Endothelial cell of umbilical vein (primary cell): ENCODE results near the gene GSTA5. TPM values are rescaled to one million over a fixed set of nuclear protein-coding genes. Genes with fewer than 3 reads are reported as not detected.
"Not testable (repeated sequence)": the region's sequence is repeated elsewhere in the genome, so short reads cannot be mapped to it uniquely, and the experiment has no call there.

ENCODE experiments used
- BruUV-seq: library from RNA; stranded (reverse); fragments of 400-500 nt; replicated peaks from 2 replicates; lab custom pipeline; 2021; lab: Mats Ljungman, UMichigan
- CTCF ChIA-PET: fragments of 300-600, 350-600 bp; sonication (Branson Sonifier 250); formaldehyde crosslinking; loops from one replicate; lab custom pipeline; 2021; ENCODE audit warnings: antibody characterized with exemption, inconsistent platforms; lab: Charles Lee
- POLR2A ChIA-PET: fragments of 300-600, 350-600 bp; sonication (Branson Sonifier 250); formaldehyde crosslinking; loops from one replicate; lab custom pipeline; 2021; ENCODE audit warnings: antibody characterized with exemption, inconsistent platforms; lab: Charles Lee
- DNase-seq: peaks from one replicate; pipeline ENCODE4 v3.0.0-alpha.2; 2011; ENCODE audit warnings: low read depth, low spot score
- FAIRE-seq: peaks from 2 replicates; lab custom pipeline; 2011; peaks lifted over from hg19 to GRCh38; lab: Jason Lieb, UNC
- H2AFZ ChIP-seq: 2 replicates; pipeline ENCODE4 v1.6.0; 2012; ENCODE audit warnings: low read depth, low read length, control low read depth, inconsistent platforms
- H3K27ac ChIP-seq: 2 replicates; pipeline ENCODE4 v1.5.1; 2011; ENCODE audit warnings: low read depth, mild to moderate bottlenecking, control low read depth, low read length, moderate library complexity; ENCODE audit not compliant: insufficient read depth
- H3K27me3 ChIP-seq, 2 experiments: 2 replicates each; pipeline versions ENCODE4 v1.6.0 to v1.6.1; 2011; ENCODE audit warnings: low read length in 2 of 2, mixed read lengths in 1 of 2; ENCODE audit not compliant: control insufficient read depth in 2 of 2, insufficient read depth in 2 of 2
- H3K36me3 ChIP-seq, 2 experiments: 2 replicates in 1 of 2; 3 replicates in 1 of 2; pipeline ENCODE4 v1.5.1; 2011; ENCODE audit warnings: low read length in 2 of 2, mild to moderate bottlenecking in 1 of 2, moderate library complexity in 1 of 2; ENCODE audit not compliant: control insufficient read depth in 2 of 2, insufficient read depth in 2 of 2; ENCODE audit errors: extremely low read depth in 1 of 2
- H3K4me1 ChIP-seq: 3 replicates; pipeline ENCODE4 v1.5.1; 2011; ENCODE audit warnings: mild to moderate bottlenecking, low read length; ENCODE audit not compliant: control insufficient read depth, insufficient read depth; ENCODE audit errors: extremely low read depth
- H3K4me2 ChIP-seq: 2 replicates; pipeline ENCODE4 v1.6.1; 2011; ENCODE audit warnings: low read length, control low read depth, mixed read lengths; ENCODE audit not compliant: insufficient read depth
- H3K4me3 ChIP-seq, 3 experiments: fragments of 200-600 bp in 1 of 3; sonication (generic), shearing (Covaris generic) in 1 of 3; replicated peaks in 1 of 3; 2 replicates each; pipeline ENCODE4 v1.5.1; 2011 to 2016; ENCODE audit warnings: control low read depth in 3 of 3, low read length in 3 of 3, mild to moderate bottlenecking in 2 of 3, inconsistent platforms in 1 of 3, low read depth in 1 of 3, moderate library complexity in 1 of 3; ENCODE audit not compliant: insufficient read depth in 1 of 3
- H3K79me2 ChIP-seq: 2 replicates; pipeline ENCODE4 v1.6.0; 2012; ENCODE audit warnings: low read length, inconsistent platforms; ENCODE audit not compliant: control insufficient read depth, insufficient read depth
- H3K9ac ChIP-seq: replicated peaks from 2 replicates; pipeline ENCODE3; 2011; ENCODE audit warnings: low read length, control low read depth; ENCODE audit not compliant: insufficient read depth; ENCODE audit errors: extremely low read depth
- H3K9me1 ChIP-seq: replicated peaks from 3 replicates; pipeline ENCODE4 v1.6.0; 2011; ENCODE audit warnings: mild to moderate bottlenecking, low read length; ENCODE audit not compliant: control insufficient read depth, insufficient read depth; ENCODE audit errors: extremely low read depth
- H3K9me3 ChIP-seq: replicated peaks from 2 replicates; pipeline ENCODE4 v1.5.1; 2012; ENCODE audit warnings: low read length, inconsistent platforms; ENCODE audit not compliant: control insufficient read depth, insufficient read depth
- H4K20me1 ChIP-seq: replicated peaks from 2 replicates; pipeline ENCODE3; 2011; ENCODE audit warnings: mild to moderate bottlenecking, low read length; ENCODE audit not compliant: control insufficient read depth, insufficient read depth; ENCODE audit errors: extremely low read depth
- CTCF ChIP-seq, 2 donors: IDR thresholded peaks; 1 replicate in 1 of 2; 2 replicates in 1 of 2; pipeline ENCODE4 v1.5.1; 2011; ENCODE audit warnings: low read length in 2 of 2, mild to moderate bottlenecking in 2 of 2, moderate library complexity in 2 of 2, control low read depth in 1 of 2, inconsistent platforms in 1 of 2, low read depth in 1 of 2; ENCODE audit not compliant: insufficient read depth in 1 of 2; ENCODE audit errors: extremely low read depth in 1 of 2
- EZH2 ChIP-seq: IDR thresholded peaks from 2 replicates; pipeline ENCODE4 v1.6.1; 2012; ENCODE audit warnings: borderline replicate concordance, low read depth, mild to moderate bottlenecking, moderate library complexity, low read length, inconsistent platforms; ENCODE audit not compliant: severe bottlenecking
- JUN ChIP-seq: IDR thresholded peaks from 2 replicates; pipeline ENCODE4 v1.6.1; 2011; ENCODE audit warnings: borderline replicate concordance, low read depth; ENCODE audit not compliant: insufficient read length, insufficient read depth
- POLR2A ChIP-seq: IDR thresholded peaks from 2 replicates; pipeline ENCODE4 v1.6.1; 2012; ENCODE audit warnings: low read depth, mild to moderate bottlenecking, control low read depth, low read length
- POLR2AphosphoS5 ChIP-seq: IDR thresholded peaks from 2 replicates; pipeline ENCODE4 v1.6.1; 2012; ENCODE audit warnings: low read depth, mild to moderate bottlenecking, control low read depth, low read length, moderate library complexity; ENCODE audit not compliant: insufficient read depth
- dilution Hi-C: fragments of 300-500 bp; cut with MboI; formaldehyde crosslinking; loops from one replicate; pipeline ENCODE4 v1.15.0; 2019; ENCODE audit warnings: low sequenced_read_pairs; ENCODE audit not compliant: extremely low pct_ligation_motif_present
- intact Hi-C: fragments of 100-400 bp; cut with micrococcal nuclease; formaldehyde crosslinking; loops from one replicate; pipeline ENCODE4 v1.10.0; 2022
- polyA plus RNA-seq, 4 experiments: library from polyadenylated mRNA; depleted of rRNA in 3 of 4; stranded (reverse) in 3 of 4; unstranded in 1 of 4; fragments of >200 nt; gene quantifications; 2 replicates each; pipeline versions ENCODE4 v1.2.1 to v1.2.3, GENCODE V29; 2011 to 2012; ENCODE audit warnings: missing spikeins in 1 of 4
- total RNA-seq: library from RNA; stranded (reverse); gene quantifications from 2 replicates; pipeline ENCODE4 v1.2.3, GENCODE V29; 2021

Gene GSTA5
- total and polyA plus RNA-seq, 2 donors (not counting 3 experiments of a cell fraction or from before 2014, with no cell fraction given): not detected

GRCh38 chr6:52868899-52869298, 28.3 kb upstream of the GSTA5 start:
- H3K4me1 ChIP-seq, H3K9me1 ChIP-seq, H2AFZ ChIP-seq, H3K9me3 ChIP-seq, intact Hi-C loops, DNase-seq, POLR2A ChIA-PET, BruUV-seq, H3K36me3 ChIP-seq, H4K20me1 ChIP-seq, H3K27me3 ChIP-seq, H3K79me2 ChIP-seq, H3K4me3 ChIP-seq, dilution Hi-C loops, FAIRE-seq, H3K9ac ChIP-seq, H3K4me2 ChIP-seq, H3K27ac ChIP-seq: not testable (repeated sequence)
- CTCF ChIA-PET: interaction anchor here (1.2 kb wide), 1 partner anchor 8 kb away, joined by 4 read pairs; no protein-coding TSS in a partner anchor

- Histone ChIP-seq H3K9me3 (no peaks in the 10 kb centered on the region), H4K20me1 (no peaks in the 10 kb centered on the region), H2AFZ (no peak overlapping the region), H3K79me2 (no peaks in the 10 kb centered on the region), H3K36me3 (no peaks in the 10 kb centered on the region), H3K9ac (no peak overlapping the region), H3K27ac (no peak overlapping the region), H3K4me2 (no peak overlapping the region), H3K27me3 (peaks cover 0 to 2% of the 10 kb centered on the region in 2 experiments), H3K4me1 (no peaks in the 10 kb centered on the region), H3K4me3 (no peak overlapping the region), H3K9me1 (no peaks in the 10 kb centered on the region)
- no peak for DNase-seq
- TF ChIP-seq JUN (no peak), POLR2A (no peak), POLR2AphosphoS5 (no peak), CTCF (IDR thresholded peaks at IDR 0.05; ENCODE audit: extremely low read depth in 1 of 2, insufficient read depth in 1 of 2, low read depth in 1 of 2, low read length in 2 of 2) (no peak), EZH2 (no peak)
- BruUV-seq: no TSS peak
- dilution Hi-C loops (no loop called here), intact Hi-C loops (no loop called here)
- ChIA-PET CTCF (interaction anchor here (1.2 kb wide), 1 partner anchor 9 kb away, joined by 4 read pairs; no protein-coding TSS in a partner anchor), POLR2A (no interaction called here)
- FAIRE-seq: no peak
Measured at GRCh38 chr6:52868240-52868639, 27.6 kb upstream of the GSTA5 start.

- H4K20me1 ChIP-seq, H3K9me1 ChIP-seq, FAIRE-seq, H3K27me3 ChIP-seq, CTCF ChIA-PET, POLR2A ChIA-PET, H3K4me2 ChIP-seq, dilution Hi-C loops, DNase-seq, H3K9me3 ChIP-seq, H3K4me3 ChIP-seq, H3K9ac ChIP-seq, H3K36me3 ChIP-seq, H2AFZ ChIP-seq, intact Hi-C loops, H3K27ac ChIP-seq, H3K79me2 ChIP-seq, H3K4me1 ChIP-seq, BruUV-seq: not testable (repeated sequence)
Measured at GRCh38 chr6:52861151-52861550, 20.5 kb upstream of the GSTA5 start.
